PC-9 (cell line): ENCODE data around the gene ANAPC10. TPM values are rescaled to one million over a fixed set of nuclear protein-coding genes. Genes with fewer than 3 reads are reported as not detected.
"Not testable (repeated sequence)": the region's sequence is repeated elsewhere in the genome, so short reads cannot be mapped to it uniquely, and the experiment has no call there.

Experiments
- BruUV-seq: library from RNA; stranded (reverse); fragments of 400-500 nt; replicated peaks from 2 replicates; lab custom pipeline; 2021; lab: Mats Ljungman, UMichigan
- CTCF ChIA-PET: fragments of 300-600 bp; sonication (Branson Sonifier 250); formaldehyde crosslinking; loops from one replicate; lab custom pipeline; 2022; ENCODE audit warnings: antibody characterized with exemption; lab: Charles Lee
- POLR2A ChIA-PET: fragments of 300-600 bp; sonication (Branson Sonifier 250); formaldehyde crosslinking; loops from one replicate; lab custom pipeline; 2022; ENCODE audit warnings: antibody characterized with exemption; ENCODE audit not compliant: unreplicated experiment; lab: Charles Lee
- DNase-seq, 2 experiments: peaks; one replicate each; pipeline versions ENCODE4 v3.0.0 to v3.0.0-alpha.2; 2015 to 2022; ENCODE audit warnings: mixed read lengths in 1 of 2
- H2AFZ ChIP-seq: fragments of 200-600 bp; sonication (generic); 2 replicates; pipeline ENCODE4 v1.8.1; 2017; ENCODE audit warnings: antibody characterized with exemption
- H3F3A ChIP-seq: fragments of 200-600 bp; sonication (generic); 2 replicates; pipeline ENCODE4 v1.8.1; 2017; ENCODE audit warnings: antibody characterized with exemption, mild to moderate bottlenecking, low read depth; ENCODE audit not compliant: insufficient read depth
- H3K27ac ChIP-seq: fragments of 200-600 bp; sonication (generic); 2 replicates; pipeline ENCODE4 v1.6.1; 2016; ENCODE audit warnings: mixed run types
- H3K27me3 ChIP-seq: fragments of 200-600 bp; sonication (generic); 2 replicates; pipeline ENCODE4 v1.6.1; 2016; ENCODE audit warnings: low read depth, mixed run types; ENCODE audit not compliant: insufficient read depth
- H3K36me3 ChIP-seq: fragments of 200-600 bp; sonication (generic); 2 replicates; pipeline ENCODE4 v1.6.1; 2016; ENCODE audit warnings: low read depth, mixed run types
- H3K4me1 ChIP-seq: fragments of 200-600 bp; sonication (generic); replicated peaks from 2 replicates; pipeline ENCODE4 v1.6.1; 2016; ENCODE audit warnings: mixed run types; ENCODE audit not compliant: insufficient read depth
- H3K4me2 ChIP-seq: fragments of 200-600 bp; sonication (generic); 2 replicates; pipeline ENCODE4 v1.6.1; 2017; ENCODE audit warnings: mixed run types
- H3K4me3 ChIP-seq: fragments of 200-600 bp; sonication (generic); 2 replicates; pipeline ENCODE4 v1.6.1; 2016; ENCODE audit warnings: mixed run types
- H3K79me2 ChIP-seq: fragments of 200-600 bp; sonication (generic); 2 replicates; pipeline ENCODE4 v1.6.1; 2017; ENCODE audit warnings: low read depth, mixed run types
- H3K9me2 ChIP-seq: fragments of 200-600 bp; sonication (generic); 2 replicates; pipeline ENCODE4 v1.8.1; 2017; ENCODE audit warnings: mild to moderate bottlenecking; ENCODE audit not compliant: insufficient read depth
- H3K9me3 ChIP-seq: fragments of 200-600 bp; sonication (generic); 2 replicates; pipeline ENCODE4 v1.8.1; 2016; ENCODE audit warnings: low read depth; ENCODE audit not compliant: insufficient read depth
- H4K20me1 ChIP-seq: fragments of 200-600 bp; sonication (generic); 2 replicates; pipeline ENCODE4 v1.8.1; 2017; ENCODE audit not compliant: insufficient read depth
- CTCF ChIP-seq: fragments of 200-600 bp; sonication (generic); conservative IDR thresholded peaks from 2 replicates; pipeline ENCODE4 v1.6.1; 2017; ENCODE audit warnings: mixed run types, antibody characterized with exemption, mild to moderate bottlenecking, moderate library complexity
- EZH2 ChIP-seq: fragments of 200-600 bp; sonication (generic); IDR thresholded peaks from 2 replicates; pipeline ENCODE4 v1.8.0; 2017; ENCODE audit warnings: antibody characterized with exemption, low read depth
- intact Hi-C: fragments of 100-400 bp; cut with micrococcal nuclease; formaldehyde crosslinking; loops from one replicate; pipeline ENCODE4 v1.10.0; 2022; ENCODE audit not compliant: unreplicated experiment
- total RNA-seq: library from RNA; stranded (reverse); gene quantifications from 2 replicates; pipeline ENCODE4 v1.2.3, GENCODE V29; 2021

ANAPC10 gene
- total RNA-seq, 1 experiment from 2014 or later = 20.2 TPM

DNA sequence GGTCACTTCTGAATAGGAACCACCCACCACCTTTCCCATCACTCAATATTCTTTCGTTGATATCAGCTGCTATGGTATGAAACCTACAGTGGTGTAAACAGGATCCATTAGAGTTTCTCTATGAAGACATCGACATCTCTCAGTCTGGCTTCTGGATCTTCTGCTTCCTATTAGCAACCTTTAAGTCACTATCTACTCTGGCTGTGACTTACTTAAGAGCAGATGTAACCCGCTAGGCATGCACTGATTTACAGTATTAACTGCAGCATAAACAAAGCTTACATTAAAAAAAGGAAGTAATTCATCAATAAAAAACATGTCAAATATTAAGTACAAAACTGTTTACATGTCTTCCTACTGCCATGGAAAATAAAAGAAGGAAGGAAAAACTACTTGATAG lies 96.4 kb downstream of the ANAPC10 start:
- no peaks in the 10 kb centered on the region for H3K79me2 ChIP-seq
- no peak for DNase-seq
- no peaks in the 10 kb centered on the region for H3K27me3 ChIP-seq
- no peak overlapping the region for H3K4me3 ChIP-seq
- CTCF ChIA-PET = no interaction called here
- H3K27ac ChIP-seq = no peak overlapping the region
- TF ChIP-seq CTCF = no peak
- TF ChIP-seq EZH2 = no peak
- POLR2A ChIA-PET = no interaction called here
- BruUV-seq = no TSS peak
- no peak overlapping the region for H2AFZ ChIP-seq
- H4K20me1 ChIP-seq = no peaks in the 10 kb centered on the region
- H3K9me3 ChIP-seq = no peaks in the 10 kb centered on the region
- no peak overlapping the region for H3K4me2 ChIP-seq
- intact Hi-C loops = no loop called here
- H3K4me1 ChIP-seq = peaks cover 13% of the 10 kb centered on the region; the same call in 1 of the 2 replicates
- no peaks in the 10 kb centered on the region for H3K9me2 ChIP-seq
- H3K36me3 ChIP-seq = no peaks in the 10 kb centered on the region
- H3F3A ChIP-seq = no peaks in the 10 kb centered on the region; the same call in 1 of the 2 replicates

DNA sequence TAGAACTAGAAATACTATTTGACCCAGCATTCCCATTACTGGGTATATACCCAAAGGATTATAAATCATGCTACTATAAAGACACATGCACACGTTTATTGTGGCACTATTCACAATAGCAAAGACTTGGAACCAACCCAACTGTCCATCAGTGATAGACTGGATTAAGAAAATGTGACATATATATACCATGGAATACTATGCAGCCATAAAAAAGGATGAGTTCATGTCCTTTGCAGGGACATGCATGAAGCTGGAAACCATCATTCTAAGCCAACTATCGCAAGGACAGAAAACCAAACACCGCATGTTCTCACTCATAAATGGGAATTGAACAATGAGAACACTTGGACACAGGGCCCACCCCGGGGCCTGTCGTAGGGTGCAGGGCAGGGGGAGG lies 97.3 kb downstream of the ANAPC10 start:
- H3K4me1 ChIP-seq = peaks cover 13% of the 10 kb centered on the region; the same call in 1 of the 2 replicates
- CTCF ChIA-PET, H3K27me3 ChIP-seq, BruUV-seq, POLR2A ChIA-PET, H2AFZ ChIP-seq, H3K9me2 ChIP-seq, DNase-seq, H3K4me2 ChIP-seq, H3K79me2 ChIP-seq, H3F3A ChIP-seq, H3K9me3 ChIP-seq, H3K27ac ChIP-seq, H4K20me1 ChIP-seq, H3K4me3 ChIP-seq, H3K36me3 ChIP-seq, intact Hi-C loops: not testable (repeated sequence)

DNA sequence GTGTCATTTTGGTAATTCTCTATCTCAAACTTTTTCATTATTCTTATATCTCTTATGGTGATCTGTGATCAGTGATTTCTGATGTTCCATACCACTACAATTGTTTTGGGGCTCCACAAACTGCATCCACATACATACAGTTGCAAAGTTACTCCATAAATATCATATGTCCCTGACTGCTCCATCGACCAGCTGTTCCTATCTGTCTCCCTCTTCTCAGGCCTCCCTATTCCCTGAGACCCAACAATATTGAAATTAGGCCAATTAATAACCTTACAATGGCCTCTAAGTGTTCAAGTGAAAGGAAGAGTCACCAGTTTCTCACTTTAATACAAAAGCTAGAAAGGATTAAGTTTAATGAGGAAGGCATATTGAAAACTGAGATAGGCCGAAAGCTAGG lies 108.7 kb downstream of the ANAPC10 start:
- no peak for TF ChIP-seq EZH2
- TF ChIP-seq CTCF = no peak
- H3K9me3 ChIP-seq = no peaks in the 10 kb centered on the region
- ChIA-PET CTCF (no interaction called here), POLR2A (no interaction called here)
- no peak overlapping the region for H3K4me3 ChIP-seq
- no peaks in the 10 kb centered on the region for H3K4me1 ChIP-seq
- no TSS peak for BruUV-seq
- no peaks in the 10 kb centered on the region for H3K36me3 ChIP-seq
- intact Hi-C loops = no loop called here
- no peaks in the 10 kb centered on the region for H3K9me2 ChIP-seq
- H3K79me2 ChIP-seq = no peaks in the 10 kb centered on the region
- no peaks in the 10 kb centered on the region for H4K20me1 ChIP-seq
- no peak overlapping the region for H2AFZ ChIP-seq
- H3K4me2 ChIP-seq = no peak overlapping the region
- no peaks in the 10 kb centered on the region for H3F3A ChIP-seq
- H3K27me3 ChIP-seq = no peaks in the 10 kb centered on the region
- DNase-seq = no peak
- H3K27ac ChIP-seq = no peak overlapping the region

DNA sequence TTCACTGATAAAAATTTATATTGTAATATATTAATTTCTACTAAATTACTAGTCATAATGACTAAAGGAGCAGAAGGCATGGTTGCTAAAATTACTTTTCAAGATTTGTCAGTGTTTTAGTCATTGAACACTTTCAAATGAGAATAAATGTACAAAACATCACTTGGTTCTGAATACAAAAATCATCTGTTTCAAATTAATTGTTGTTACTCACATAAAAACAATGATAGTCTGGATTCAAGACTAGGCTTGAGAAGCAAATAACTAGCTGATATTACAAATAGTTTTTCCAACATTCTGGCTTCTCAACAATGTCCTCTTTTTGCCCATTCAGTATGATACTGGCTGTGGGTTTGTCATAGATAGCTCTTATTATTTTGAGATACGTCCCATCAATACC lies 112.5 kb downstream of the ANAPC10 start:
- no peak for DNase-seq
- H4K20me1 ChIP-seq = no peaks in the 10 kb centered on the region
- POLR2A ChIA-PET = no interaction called here

More for the DNA sequence above, 112.5 kb downstream of the ANAPC10 start:
- no peak overlapping the region for H3K27ac ChIP-seq
- no peak overlapping the region for H3K4me2 ChIP-seq
- H3K4me3 ChIP-seq = no peak overlapping the region
- H3K79me2 ChIP-seq = no peaks in the 10 kb centered on the region
- H3F3A ChIP-seq = no peaks in the 10 kb centered on the region
- no TSS peak for BruUV-seq
- H3K36me3 ChIP-seq = no peaks in the 10 kb centered on the region
- TF ChIP-seq EZH2 (no peak), CTCF (no peak)
- H3K27me3 ChIP-seq = no peaks in the 10 kb centered on the region
- no peaks in the 10 kb centered on the region for H3K9me2 ChIP-seq
- H2AFZ ChIP-seq = no peak overlapping the region
- intact Hi-C loops = no loop called here
- CTCF ChIA-PET = no interaction called here
- no peaks in the 10 kb centered on the region for H3K9me3 ChIP-seq
- no peaks in the 10 kb centered on the region for H3K4me1 ChIP-seq
